ENCODE measurements around the gene CD47.

CD47 gene

DNA sequence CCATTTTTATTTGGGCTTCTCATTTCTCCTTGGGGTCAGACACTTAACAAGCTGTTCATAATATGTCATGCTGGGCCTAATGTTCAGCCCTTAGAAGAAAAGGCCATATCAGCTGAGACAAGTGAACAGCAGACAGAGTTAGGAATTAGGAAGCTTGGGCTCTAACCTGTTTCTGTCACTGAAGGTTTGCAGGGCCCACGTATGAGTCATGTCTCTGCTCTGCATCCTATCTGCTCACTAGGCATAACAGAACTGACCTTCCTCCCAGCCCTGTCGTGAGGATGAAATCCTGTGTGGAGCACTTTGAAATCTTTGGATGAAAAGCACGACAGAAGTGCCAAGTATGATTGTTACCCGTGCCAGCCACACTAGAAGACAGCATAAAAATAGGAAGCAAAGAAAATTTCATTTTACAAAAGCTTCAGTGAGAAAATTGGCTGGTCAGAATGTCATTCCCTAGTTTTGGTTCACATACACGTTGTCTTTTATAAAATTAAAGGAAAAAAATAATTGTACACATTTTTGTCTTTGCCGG lies 26.5 kb upstream of the CD47 start:
- DNase-seq = no peak

DNA sequence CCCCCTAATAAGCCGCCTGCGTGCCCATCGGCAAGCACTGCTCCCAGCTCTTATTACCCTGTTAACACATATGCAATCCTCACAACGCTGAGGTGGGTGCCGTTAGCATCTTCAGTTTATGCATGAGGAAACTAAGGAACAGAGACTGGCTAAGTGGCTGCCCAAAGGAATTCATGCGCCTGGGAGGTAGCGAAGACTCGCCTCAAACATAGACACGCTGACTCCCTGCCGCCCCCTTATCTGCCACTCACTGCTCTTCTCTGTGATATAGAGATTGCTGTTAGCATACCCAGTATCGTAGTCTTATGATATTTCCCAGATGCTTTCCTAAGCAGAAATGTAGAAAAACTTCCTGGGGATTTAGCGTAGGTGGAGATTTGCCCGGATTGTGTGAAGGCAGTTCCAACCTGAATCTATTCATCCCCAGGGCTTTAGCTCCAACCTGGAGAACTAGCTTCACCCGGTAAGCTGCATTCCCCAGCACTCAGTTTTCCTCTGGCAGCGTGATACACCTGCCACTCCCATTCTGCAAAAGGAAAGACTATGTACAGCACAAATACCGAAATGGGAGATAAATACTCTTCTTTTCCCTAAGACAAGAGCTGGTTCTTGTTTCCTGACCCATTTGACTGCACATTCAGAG lies 23.7 kb upstream of the CD47 start:
- DNase-seq = no peak

DNA sequence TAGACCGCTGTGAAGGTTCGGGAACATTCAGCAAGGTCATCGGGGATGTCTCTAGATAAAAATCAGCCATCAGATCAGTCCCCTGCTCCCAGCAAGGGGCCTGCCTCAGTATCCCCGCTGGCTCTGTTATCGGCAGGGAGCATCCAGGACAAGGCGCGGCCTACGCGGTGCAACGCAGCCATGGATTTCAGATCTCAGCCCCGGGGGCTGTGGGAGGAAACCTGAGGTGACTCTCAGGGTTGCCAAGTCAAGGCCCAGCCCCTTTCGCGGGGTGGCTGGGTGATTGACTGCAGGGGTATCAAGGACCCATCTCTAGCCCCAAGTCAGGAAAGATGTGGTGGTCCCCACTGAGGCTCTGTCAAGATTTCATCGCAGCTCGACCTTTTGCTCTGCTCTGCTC lies 23.1 kb upstream of the CD47 start:
- no peak for DNase-seq

DNA sequence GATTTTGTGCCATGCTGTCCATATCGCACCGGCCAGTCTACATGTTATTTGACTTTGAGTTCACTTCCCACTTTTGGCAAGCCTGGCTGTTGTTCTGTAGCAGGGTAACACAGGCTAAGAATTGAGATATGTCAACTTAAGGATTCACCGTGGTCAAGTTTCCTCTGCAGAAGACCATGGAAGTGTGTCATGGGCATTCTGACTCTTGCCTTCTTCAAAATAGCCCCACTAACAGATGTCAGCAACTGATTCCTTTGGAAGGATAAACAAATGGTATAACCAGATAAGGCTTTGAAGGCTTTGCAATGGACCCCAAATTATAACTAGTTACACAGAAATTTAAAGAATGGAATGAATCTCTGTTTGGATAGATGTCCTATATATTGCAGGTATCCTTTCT lies 20.1 kb upstream of the CD47 start:
- DNase-seq = no peak

DNA sequence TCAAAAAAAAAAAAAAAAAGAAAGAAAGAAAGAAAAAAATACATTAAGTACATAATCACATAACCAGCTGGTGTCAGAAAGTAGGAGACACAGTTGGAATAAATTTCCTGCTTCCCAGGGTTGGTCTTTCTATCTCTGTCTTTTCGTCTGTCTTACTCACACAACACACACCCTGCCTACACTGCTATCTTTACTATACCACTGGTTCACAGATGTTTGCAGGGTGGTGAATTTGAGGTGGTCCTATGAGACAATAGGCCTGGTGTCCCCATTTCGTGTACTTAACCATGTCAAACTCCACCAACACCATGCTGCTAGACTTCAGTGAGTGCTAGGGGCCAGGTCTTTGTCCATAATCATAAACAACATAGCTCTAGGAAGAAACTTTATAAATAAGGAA lies 17.6 kb upstream of the CD47 start:
- no peak for DNase-seq

DNA sequence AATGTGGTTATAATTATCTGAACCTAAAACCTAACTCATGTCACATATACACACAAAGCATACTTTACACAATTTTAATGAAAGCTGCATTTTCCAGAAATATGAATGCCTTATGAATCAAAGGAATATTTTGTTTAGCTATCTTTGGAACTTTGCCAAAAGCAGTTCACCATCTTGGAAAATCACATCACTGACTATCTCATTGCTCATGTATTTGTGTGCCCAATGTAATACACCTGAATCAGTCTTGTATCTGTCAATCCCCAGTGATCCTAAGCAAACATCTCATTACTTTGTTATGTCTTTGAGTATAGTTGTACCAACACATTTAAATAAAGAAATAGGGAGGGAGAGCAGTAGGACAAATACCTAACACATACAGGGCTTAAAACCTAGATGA lies 15.6 kb upstream of the CD47 start:
- DNase-seq = no peak

DNA sequence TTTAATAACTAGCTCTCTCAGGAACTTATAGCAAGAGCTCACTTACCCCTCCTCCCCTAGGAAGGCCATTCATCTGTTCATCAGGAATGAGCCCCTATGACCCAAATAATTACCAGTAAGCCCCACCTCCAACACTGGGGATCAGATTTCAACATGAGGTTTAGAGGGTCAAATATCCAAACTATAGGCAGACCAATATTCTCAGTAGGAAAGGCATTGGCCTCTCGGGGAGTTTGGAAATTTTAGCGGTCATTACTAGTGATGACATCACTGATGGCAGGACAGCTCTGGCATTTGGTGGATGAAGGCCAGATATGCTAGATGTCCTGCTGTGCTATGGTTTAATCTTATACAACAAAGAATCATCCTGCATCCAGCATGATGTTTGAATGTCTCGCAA lies 15.2 kb upstream of the CD47 start:
- DNase-seq = peak; percentile 75

DNA sequence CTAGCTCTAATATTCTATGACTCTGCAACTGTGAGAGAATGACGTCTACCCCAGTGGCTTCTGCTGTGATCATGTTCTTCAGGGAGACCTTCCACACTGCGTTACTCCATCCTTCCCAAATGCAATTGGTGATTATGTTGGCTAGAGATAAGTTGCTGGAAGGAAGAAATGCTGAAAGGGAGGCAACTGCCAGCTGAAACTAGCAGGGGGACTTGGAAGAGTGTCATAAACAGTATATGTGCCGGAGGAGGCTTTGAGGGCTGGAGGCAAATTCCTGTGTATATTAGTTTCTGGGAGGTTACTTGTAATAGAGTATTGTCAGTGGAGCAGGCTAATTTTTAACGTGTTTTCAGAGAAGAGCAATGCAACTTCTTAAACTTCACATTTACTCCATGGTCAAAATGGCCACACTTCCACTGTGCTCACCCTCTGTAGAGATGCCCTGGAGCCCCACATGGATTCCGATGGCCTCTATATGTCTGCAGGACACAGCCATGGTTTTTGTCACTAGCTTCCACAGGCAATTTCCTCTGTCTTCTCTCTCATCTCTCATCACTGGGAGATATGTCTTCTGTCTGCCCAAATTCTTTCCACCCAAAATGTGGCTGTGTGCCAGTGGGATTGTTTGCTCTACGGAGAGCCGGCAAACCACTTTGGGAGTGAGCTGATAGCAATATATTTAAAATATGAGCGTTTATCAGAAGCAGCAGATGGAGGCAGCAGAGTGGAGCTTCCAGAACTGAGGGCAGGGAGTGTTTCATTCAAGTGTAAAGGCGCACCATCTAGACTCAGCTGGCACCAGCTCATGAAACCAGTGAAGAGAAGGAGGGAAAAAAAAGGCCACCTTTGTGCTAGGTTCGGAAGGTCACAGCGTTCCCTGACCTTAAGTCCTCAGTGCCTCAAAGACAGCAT lies 13.3 kb upstream of the CD47 start:
- peak; percentile 49 for DNase-seq

DNA sequence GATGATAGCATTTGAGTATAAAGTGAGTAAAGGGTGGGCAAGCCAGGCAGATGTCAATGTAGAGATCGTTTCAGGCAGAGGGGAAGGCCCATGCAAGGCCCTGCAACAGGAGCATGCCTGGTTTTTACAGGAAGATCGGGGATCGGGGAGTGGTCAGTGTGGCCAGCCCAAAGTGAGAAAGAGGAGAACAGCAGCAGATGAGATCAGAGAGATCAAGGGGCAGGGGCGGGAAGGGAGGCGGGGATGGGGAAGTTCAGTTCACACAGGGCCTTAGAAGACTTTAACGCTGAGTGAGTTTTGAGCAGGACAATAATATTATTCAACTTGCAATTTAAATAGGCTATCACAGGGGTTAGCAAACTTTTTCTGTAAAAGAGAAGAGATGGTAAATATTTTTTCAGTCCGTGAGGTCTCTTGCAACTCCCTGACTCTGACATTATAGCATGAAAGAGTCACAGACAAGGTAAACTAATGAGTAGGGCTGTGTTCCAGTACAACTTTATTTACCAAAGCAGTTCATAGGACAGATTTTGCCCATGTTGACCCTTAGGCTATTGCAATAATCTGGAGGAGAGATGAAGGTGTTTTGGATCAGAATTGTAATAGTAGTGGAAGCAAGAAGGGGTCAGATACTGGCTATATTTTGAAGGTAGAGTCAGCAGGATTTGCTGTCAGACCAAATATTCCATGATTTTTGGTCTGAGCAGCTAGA lies 12.4 kb upstream of the CD47 start:
- DNase-seq = no peak

DNA sequence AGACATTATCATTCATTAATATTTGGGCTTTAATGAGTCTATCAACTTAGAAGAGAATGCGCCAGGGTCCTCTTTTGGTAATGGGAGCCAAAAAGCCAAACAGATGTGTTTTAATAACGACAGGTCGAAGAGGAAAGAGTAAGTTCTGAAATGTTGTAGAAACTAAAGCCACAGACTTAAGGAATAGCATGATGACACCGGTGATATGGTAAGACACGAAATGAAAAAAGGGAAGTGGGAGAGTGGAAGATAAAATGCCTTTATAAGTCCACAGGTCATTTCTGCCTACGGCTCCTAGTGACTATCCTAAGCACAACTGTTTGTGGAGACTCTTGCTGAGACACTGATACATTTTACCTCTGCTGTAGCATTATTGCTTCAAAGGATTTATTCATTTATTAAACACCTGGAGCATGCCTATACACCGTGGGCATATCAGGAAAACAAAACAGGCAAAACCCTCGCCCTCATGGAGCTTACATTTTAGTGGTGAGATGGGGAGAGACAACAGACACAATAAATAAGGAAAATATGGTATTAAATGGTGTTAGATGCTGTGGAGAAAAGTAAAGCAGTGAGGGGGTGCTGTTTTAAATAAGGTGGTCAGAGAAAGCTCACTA lies 11.7 kb upstream of the CD47 start:
- DNase-seq = no peak

DNA sequence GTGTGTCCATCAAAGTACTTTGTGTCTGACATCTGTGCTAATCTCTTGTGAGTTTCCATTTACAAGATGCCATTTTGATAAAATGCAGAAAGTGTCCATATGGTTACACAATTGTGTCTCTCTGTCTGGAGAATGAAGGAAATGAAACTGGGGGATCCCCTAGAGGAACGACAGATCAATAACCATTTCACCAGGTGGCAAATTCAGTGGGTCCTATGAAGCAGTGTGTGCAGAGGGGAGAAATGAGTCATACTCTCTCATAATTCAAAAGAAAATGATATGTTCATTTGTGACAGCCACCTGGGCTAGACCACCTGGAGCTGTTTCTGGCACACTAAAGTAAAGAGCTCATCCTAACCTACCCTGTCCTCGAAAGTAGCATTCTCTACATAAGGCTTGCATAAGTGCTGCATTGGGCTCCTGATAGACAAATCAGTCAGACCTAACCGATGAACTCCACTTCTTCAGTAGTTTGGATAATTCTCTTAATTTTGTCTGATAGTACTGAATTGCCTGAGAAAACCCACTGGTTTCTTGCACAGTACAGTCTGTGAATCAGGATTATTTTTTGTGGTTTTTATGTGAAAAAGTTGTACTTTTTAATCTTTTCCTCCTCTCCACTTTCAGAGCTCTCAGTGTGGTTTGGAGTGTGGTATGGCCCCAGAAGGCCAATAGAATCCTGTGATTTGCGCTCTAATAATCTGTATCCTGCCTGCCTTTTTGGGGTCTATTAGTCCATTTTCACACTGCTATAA lies 10.3 kb upstream of the CD47 start:
- no peak for DNase-seq

DNA sequence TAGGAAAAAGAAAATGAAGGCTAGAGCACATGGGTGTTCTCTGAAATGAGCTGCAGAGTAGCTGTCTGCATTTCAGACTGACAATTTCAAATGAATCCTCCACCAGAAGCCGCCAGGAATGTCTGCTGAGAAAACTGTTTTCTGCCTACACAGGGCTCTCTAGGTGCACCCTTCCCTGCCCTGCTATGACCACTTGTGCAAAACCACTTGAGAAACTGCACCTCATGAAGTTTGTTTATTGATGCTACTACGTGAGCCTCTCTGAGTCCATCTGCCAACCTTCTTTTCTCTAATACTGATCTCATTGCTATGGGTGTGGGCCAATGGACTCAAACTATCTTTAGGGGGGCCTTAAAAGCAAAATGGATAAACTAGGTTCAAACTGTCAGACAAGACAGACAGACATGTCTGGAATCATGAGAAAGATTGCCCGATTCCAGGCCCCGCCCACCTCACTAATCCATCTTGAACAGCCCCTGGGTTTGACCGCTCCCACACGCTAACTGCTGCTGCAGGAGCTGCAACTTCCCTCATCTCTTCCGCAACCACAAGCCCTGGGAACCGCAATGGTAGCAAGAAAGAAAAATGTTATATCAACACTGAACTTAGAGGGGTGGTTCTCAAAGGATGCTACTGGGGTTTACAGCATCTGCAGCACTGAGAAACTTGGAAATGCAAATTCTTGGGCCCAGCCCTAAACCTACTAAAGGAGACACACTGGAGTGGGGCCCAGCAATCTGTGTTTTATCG lies 9.0 kb upstream of the CD47 start:
- DNase-seq = no peak

DNA sequence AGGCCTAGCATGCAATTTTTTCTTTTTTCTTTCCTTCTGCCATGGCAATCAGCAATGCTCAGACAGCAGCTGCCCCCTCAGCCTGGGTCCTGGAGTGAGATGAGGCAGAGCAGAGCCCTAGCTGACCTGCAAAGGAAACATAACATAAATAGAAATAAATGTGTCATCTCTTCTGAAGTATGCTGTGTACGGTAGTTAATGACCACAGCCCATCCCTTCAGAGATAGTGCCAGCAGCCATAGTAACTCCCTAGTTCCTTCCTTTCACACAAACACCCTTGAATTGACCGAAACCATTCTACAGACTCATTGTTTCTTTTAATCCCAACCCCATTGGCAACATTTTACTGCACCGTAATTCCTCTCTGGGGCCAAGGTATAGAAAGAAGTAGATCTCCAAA lies 8.4 kb upstream of the CD47 start:
- no peak for DNase-seq

DNA sequence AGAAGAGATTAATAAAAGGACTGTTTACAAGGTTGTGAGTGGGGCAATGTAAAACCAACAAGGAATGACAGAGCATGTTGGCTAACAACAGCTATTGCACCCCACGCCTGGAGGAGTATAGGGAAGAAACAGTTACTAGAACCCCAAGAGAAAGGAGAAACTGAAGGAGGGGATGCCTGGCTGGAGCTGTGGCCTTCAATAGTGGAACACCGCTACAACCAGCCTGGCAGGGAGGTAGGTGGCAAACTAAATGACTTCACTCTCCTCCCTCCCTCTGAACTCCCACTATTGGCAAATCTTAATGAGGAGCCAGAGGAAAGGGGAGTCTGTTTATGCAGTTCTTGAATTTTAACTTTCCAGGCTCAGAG lies 7.2 kb upstream of the CD47 start:
- DNase-seq = no peak

DNA sequence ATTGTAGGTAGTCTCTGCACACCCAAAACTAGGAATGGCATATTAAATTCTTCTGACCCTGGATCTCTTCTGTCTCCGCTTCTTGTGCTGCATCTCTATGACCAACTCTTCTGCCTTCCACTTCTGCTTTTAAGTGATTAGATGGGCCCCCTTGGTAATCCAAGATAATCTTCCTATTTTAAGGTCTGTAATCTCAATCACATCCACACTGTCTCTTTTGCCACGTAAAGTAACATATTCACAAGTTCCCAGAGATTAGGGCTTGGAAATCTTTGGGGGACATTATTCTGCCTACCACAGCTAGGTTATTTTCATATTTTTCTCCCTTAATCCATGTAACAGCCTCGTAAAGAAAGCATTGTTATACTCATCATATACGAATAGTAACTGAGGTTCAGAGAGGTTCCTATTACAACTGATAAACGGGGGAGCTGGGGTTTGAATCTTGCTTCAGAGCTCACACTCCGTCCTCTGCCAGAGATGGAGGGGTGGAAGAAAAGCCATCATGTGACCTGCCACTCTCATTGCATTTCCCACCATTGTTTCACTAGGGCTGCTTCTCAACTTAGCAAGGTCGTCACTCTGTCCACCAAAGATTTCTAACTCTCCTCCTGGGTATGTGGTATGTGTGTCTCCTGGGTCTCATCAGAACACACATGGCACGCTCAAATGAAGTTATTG lies 6.6 kb upstream of the CD47 start:
- no peak for DNase-seq

DNA sequence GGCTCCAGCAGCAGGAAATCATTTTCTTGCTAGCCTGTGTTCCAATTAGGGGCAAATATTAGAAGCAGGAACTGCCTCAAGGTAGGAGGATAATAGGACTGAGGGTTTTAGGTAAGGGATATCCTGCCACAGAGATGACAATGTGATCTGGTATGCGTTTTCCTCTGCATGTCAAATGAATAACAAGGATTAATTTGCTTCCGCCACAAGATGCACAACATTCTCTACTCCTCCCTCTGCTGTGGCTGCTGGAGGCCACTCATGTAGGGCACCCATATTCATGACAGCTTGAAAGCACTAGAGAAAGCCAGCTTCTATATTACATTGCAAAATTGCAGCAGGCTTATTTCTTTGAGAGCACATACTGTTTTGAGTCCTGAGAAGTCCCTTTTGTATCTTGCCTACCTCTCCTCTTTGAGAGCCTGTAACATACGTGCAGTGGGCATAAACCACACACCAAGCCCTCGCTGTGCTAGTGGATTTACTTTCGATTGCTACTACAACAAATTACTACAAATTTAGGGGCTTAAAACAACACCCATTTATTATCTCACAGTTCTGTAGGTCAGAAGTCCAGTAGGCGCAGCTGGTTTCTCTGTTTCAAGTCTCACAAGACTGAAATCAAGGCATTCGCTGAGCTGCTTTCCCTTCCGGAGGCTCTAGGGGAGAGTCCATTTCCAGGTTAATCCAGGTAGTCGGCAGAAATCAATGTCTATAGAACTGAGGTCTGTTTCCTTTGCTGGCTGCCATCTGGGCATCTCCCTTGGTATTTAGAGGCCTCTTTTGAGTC lies 5.9 kb upstream of the CD47 start:
- no peak for DNase-seq

DNA sequence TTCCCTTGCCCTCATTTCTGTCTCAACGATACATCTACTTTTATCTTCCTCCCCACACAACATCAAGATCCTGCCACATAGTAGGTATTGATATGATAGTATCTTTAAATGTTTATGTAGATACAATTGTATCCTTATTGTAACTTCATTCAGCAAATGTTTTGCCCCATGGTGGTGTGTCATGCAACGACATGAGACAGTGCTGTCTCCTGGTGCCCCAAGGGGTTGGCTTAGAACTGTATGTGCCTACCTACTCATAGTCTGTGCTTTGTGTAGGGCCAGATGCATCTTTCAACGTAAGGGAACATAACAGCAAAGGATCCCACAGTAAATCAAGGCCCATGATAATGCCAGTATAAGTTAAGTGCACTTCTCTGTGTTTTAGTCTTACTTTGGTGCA lies 2.8 kb upstream of the CD47 start:
- DNase-seq = no peak

DNA sequence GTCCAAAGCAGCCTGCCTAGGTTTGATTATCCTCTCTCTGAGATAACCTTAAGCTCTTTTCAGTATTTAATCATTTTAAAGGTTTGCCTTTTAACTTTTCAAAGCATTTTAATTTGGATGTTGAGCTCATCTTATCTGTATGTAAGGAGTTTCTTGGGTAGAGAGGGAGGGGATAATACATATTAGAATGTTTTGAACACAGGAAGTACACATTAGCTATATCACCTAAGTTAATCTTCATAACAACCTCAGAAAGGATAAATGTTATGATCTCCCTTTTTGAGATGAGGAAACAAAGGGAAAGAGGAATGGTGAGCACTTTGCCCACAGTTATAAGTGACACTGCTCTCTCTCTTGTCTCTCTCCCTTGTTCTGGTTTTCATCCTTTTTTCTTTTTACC lies 2.2 kb upstream of the CD47 start:
- no peak for DNase-seq

DNA sequence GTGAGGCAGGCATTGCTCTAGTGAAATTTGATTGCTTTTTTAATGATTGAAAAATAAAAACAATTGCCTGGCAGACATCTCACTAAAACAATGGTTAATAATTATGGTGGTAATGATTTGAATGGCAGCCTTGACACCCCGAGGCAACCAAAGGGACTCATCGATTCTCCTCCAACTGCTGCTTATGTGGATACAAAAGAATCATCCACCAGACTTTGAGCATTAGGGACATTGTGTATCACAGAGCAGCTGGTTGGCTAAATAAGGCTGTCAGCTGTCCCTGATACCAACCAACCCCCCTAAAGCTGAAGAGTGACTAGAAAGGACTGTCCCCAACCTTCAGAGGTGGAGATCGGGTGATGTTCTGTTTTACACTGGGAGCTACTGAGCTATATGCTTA lies 1.7 kb upstream of the CD47 start:
- no peak for DNase-seq

All from fibroblast of skin of abdomen (primary cell).